Hematopoietic multipotent progenitor cell treated with erythropoietin and hydrocortisone succinate and interleukin-3 and kit ligand, for 6 days (in vitro differentiated cells): ENCODE results near the gene OR5B2.
"Not testable (repeated sequence)": the region's sequence is repeated elsewhere in the genome, so short reads cannot be mapped to it uniquely, and the experiment has no call there.

ENCODE experiments used
- DNase-seq: peaks from one replicate; pipeline ENCODE4 v3.0.0-alpha.2; 2015

The OR5B2 gene

DNA sequence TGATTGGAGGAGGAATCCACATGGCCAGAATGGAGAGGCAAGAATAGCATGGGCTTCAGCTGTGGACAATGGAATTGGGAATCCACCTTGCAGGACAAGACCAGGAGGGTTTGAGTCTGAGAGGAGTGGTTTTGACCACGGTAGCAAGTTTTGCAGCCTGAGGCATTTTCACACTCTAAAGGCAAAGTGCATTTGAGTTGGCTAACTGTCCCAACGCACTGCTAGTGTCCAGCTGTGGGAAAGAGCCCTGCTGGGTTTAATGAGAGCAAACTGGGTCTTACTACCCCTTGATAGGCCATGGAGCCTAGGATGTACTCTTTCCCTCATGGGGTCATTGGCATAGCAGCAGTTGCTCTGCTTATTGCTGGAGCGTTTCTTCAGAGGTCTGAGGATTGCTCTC is at the start of gene OR5B2:
Gene OR5B2, minus strand, starts transcription at position 101 of the 400 bp plus-strand sequence. CDS start 4,860 bp downstream, outside the sequence.
- DNase-seq = no peak

- DNase-seq = no peak
Measured at GRCh38 chr11:58471892-58472291, 44.0 kb upstream of the OR5B2 start.

GRCh38 chr11:58466293-58466692 is 38.4 kb upstream of the OR5B2 start:
- no peak for DNase-seq

GRCh38 chr11:58465690-58466089 is 37.8 kb upstream of the OR5B2 start:
- no peak for DNase-seq

DNA sequence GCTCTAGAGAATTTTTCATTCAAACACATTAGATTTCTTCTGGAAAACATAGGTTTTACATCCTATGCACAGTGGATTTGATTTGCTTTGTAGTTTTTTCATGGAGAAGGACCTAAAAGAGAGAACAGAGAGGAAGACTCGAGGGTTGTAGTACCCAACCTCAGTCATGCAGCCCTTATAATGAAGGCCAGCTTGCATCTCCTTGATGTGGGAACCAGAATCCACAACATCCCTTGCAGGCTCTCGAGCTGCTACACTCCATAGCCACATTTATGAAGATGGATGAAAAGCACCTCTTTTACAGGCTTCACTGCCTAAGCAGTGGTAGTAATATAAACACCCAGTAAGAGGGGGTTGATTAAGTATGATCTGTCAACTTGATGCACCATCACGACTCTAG is 23.7 kb upstream of the OR5B2 start:
- no peak for DNase-seq

DNA sequence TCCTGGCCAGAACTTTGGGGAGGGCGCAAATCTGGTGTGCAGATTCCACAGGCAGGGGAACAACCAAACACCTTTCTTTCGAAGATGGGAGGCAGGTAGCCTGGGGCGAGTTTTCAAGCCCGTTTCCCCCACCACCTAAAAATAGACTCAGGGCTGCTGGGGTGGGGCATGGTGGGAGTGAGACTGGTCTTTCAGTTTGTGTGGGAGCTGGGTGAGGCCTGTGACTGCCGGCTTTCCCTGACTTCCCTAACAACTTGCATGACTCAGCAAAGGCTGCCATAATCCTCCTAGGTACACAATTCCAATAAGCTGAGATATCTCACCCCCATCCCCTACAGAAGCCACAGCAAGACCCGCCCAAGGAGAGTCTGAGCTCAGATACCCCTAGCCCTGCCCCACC is 18.4 kb upstream of the OR5B2 start:
- DNase-seq = no peak

DNA sequence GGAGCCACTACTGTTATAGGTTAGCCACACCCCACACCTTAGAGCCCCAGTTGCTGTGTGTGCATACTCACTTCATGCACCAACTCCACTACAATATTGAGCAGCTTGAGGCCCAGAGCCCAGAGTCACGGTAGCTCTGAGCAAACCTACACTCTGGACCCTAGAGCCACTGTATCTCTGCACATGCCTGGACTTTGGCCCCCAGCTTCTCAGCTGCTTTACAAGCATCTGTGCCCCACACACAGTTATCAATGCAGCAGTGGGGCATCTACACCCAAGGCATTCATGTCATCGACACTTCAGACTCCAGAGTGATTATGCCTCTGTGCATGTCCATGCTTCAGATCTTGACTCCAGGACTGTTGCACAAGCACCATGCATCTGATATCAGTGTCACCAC is 16.4 kb upstream of the OR5B2 start:
- no peak for DNase-seq

DNA sequence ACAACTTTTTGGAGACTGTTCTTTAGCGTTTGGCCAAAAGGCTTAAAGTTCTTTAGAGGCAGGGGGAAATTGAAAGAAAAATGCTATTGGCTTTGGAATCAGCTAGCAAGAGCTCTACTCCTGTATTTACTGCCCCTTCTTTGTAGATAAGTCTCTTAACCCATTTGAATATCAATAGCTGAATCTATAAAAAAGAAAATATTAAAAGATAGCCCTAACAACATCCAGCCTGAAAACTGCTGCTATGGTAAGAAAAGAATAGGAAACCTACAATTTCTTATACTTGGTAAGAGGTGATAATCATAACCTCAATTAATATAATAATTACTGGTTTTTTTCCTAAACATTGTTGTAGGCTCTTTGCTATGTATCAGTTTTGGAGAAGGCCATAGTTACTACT is 14.2 kb upstream of the OR5B2 start, which contains the start of gene OR5B12:
Gene OR5B12, minus strand, starts transcription at position 101 of the 400 bp plus-strand sequence. CDS start 2,085 bp downstream, outside the sequence.
- DNase-seq = no peak

DNA sequence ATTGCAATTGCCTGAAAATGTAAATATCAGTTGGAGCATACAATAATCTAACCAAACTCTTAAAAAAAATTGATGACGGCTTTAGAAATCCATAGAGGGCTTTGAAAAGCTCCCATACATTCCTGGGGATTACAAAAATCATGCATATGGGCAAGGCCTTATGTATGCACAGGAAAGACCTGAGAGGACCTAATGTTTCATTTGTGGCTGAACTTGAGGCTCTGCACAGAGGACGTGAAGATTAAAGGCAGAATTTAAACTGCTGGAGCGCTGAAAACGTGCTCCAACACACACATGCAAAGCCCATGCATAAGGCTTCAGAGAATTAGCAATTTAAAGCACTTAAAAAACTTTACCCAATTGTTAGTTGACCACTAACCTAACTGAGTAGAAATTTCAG is 10.6 kb upstream of the OR5B2 start:
- DNase-seq = no peak

- no peak for DNase-seq
Measured at GRCh38 chr11:58434217-58434616, 6.3 kb upstream of the OR5B2 start.

GRCh38 chr11:58433638-58434203 is 5.8 kb upstream of the OR5B2 start:
- DNase-seq = no peak

DNA sequence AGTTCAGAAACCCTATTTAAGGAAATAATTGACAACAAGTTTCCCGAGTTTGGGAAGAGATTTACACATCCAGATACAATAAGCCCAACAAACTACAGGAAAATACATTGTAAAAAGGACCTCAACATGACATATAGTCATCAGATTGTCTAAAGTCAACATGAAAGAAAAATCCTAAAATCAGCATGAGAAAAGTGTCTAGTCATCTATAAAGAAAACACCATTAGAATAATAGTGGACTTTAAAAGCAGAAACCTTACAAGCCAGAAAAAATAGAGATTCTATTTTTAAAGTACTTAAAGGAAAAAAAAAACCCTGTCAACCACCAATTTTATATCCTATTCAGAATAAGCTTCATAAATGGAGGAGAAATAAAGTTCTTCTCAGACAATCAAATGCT is 1.4 kb upstream of the OR5B2 start:
- DNase-seq = no peak

DNA sequence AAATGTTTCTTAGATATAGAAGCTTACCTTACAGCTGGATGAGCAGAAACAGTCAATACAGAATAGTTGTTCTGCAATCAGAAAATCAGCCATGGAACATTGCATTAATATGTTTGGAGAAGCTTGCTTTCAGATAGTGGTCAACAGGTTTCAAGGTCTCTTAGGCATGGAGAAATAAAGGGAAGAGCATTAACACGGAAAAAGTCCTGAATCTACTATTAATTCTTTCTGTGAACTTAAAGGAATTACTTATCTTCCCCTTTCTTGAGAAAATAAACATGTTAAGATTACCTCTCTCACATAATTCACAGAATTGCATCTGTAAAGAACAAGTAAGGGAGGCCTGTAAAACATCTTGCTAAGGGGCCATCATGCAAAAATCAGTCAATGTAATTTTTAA is 21.1 kb downstream of the OR5B2 start, which contains the start of gene OR5B3:
Gene OR5B3, minus strand, starts transcription at position 101 of the 400 bp plus-strand sequence. CDS start 3,465 bp downstream, outside the sequence.
- DNase-seq = no peak

DNA sequence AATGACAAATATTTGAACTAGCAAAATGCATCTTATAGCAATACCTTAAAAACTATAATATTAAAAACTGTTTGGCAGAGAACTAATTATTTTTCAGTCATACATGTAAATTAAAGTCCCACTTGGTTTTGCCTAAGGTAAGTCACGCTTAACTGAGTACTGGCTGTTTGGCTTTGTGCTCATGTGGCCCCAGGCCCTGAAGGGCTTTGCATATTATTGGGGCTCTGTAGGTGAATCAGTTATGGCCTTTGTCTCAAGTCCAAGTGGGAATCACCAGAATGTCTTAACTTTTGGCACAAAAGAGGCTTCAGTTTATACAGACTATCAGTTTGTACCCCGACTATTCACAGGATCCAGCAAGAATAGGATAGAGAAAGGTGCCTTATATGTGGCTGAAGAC is 28.3 kb downstream of the OR5B2 start:
- DNase-seq = not testable (repeated sequence)

DNA sequence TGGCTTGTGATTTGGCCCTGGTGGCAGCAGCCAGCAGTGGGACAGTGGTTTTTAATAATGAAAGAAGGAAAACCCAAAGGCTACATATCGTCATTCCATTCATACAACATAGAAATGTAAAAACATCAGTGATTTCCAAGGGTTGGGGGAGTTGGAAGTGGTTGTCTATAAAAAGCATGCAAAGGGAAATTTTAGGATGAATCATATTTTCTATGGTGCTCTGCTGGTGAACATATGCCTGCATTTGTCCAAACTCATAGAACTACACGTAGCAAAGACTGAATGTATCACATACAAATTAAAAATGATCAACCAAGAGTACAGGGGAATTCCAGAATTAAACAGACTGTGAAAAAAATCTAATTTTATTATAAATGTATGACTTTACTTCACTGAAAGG is 32.3 kb downstream of the OR5B2 start:
- DNase-seq = no peak

GRCh38 chr11:58394195-58394594 is 33.7 kb downstream of the OR5B2 start:
- DNase-seq = no peak

DNA sequence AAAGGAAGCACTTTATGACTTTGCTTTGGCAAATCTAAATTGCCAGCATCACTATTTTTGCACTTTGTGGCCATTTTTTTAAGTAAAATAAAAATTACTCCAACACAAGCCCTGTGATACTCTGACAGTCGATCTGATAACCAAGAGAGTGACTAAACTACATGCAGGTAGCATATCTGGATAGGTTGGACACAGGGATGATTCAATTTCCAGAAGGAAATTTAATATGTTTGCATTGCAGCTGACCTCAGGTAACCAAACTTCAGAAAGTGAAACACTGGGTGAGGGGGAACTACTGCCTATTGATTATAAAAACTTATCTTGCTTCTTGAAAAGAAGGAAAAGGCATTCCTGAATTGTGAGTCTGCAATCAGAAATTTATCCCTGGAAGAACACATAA is 35.2 kb downstream of the OR5B2 start:
- DNase-seq = no peak

GRCh38 chr11:58391879-58392278 is 36.0 kb downstream of the OR5B2 start:
- no peak for DNase-seq

DNA sequence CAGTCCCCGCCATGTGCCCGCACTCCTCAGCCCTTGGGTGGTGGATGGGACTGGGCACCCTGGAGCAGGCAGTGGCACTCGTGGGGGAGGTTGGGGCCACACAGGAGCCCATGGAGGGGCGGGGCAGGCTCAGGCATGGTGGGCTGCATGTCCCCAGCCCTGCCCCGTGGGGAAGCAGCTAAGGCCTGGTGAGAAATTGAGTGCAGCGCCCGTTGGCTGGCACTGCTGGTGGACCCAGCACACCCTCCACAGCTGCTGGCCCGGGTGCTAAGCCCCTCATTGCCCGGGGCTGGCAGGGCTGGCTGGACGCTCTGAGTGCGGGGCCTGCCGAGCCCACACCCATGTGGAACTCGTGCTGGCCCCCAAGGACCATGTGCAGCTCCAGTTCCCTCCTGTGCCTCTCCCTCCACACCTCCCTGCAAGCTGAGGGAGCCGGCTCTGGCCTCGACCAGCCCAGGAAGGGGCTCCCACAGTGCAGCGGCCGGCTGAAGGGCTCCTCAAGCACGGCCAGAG is 37.3 kb downstream of the OR5B2 start:
- DNase-seq = no peak
